ENCODE results near the gene TNFSF15. TPM values are rescaled to one million over a fixed set of nuclear protein-coding genes. Genes with fewer than 3 reads are reported as not detected.

The TNFSF15 gene
- total RNA-seq, 4 donors from 2014 or later: 0.16 to 1.4 (median 0.40) TPM

DNA sequence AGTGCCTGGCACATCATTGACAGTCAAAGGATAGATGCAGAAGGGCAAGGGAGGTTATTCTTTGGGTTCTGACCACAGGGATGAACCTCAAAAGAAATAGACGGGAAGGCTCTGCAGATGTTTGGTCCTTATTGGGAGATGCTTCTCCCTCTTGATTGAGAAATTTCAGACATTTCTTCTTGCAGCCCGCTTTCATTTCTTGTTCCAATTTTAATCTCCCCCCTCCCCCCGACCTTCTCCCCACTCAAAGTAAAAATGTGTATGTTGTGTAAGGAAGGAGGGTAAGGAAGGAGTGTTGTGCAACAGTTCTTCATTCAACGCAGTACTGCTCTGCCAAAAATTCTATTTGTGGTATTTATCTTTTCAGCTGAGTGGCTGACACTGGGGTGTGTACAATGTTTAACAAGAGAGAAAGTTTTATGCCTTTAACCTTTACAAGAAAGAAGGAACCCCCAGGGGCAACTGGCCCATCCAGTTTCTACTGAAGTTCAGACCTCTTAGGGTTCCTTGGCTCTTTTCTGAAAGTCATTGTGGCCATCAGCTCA lies 46.3 kb upstream of the TNFSF15 start:
- peaks cover 9% of the 10 kb centered on the region for H3K4me1 ChIP-seq
- WGBS: 45% methylated on average over 4 of the region's 4 CpGs
- H3K27me3 ChIP-seq: no peaks in the 10 kb centered on the region
- no peak for DNase-seq (ENCODE audit: low spot score in 2 of 2)
- TF ChIP-seq EP300 (IDR thresholded peaks at IDR 0.05): no peak
- no peak for TF ChIP-seq POLR2AphosphoS5 (IDR thresholded peaks at IDR 0.05)
- no peak for TF ChIP-seq CTCF (IDR thresholded peaks at IDR 0.05)
- no peak for TF ChIP-seq POLR2A (IDR thresholded peaks at IDR 0.05)
- no peaks in the 10 kb centered on the region for H3K9me3 ChIP-seq
- no peak overlapping the region for H3K27ac ChIP-seq
- H3K4me3 ChIP-seq: no peak overlapping the region
- H3K36me3 ChIP-seq: no peaks in the 10 kb centered on the region

- Histone ChIP-seq H3K27ac (no peak overlapping the region), H3K36me3 (no peaks in the 10 kb centered on the region), H3K4me1 (peaks cover 9% of the 10 kb centered on the region), H3K9me3 (no peaks in the 10 kb centered on the region), H3K4me3 (no peak overlapping the region), H3K27me3 (no peaks in the 10 kb centered on the region)
- WGBS: 82% methylated on average over 3 of the region's 3 CpGs
- DNase-seq (ENCODE audit: low spot score in 2 of 2): no peak
- TF ChIP-seq EP300 (IDR thresholded peaks at IDR 0.05) (no peak), CTCF (IDR thresholded peaks at IDR 0.05) (no peak), POLR2AphosphoS5 (IDR thresholded peaks at IDR 0.05) (no peak), POLR2A (IDR thresholded peaks at IDR 0.05) (no peak)
These were observed 45.5 kb upstream of the TNFSF15 start for GRCh38 chr9:114851306-114851705.

DNA sequence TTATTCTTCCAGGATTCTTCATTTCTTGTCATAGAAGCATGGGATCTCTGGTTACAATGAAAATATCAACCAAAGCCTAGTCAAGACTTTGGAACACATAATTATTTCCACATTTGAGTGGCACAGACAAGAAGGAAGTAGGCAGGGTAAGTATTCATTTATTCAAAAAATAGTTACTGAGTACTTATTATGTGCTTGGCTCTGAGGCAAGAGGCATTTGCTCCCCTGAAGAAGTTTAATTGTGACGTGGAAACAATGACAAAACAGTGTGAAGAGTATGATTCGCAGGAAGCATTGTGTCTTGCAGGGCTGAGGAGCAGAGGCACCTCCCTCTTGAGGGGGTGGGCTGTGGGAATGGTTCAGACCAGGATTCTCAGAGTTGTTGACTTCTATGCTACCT lies 45.0 kb upstream of the TNFSF15 start:
- 48% methylated on average over 2 of the region's 2 CpGs for WGBS
- H3K4me1 ChIP-seq: peaks cover 9% of the 10 kb centered on the region
- H3K27ac ChIP-seq: no peak overlapping the region
- H3K4me3 ChIP-seq: no peak overlapping the region
- DNase-seq (ENCODE audit: low spot score in 2 of 2): no peak
- no peak for TF ChIP-seq POLR2AphosphoS5 (IDR thresholded peaks at IDR 0.05)
- no peak for TF ChIP-seq POLR2A (IDR thresholded peaks at IDR 0.05)
- no peak for TF ChIP-seq CTCF (IDR thresholded peaks at IDR 0.05)
- no peak for TF ChIP-seq EP300 (IDR thresholded peaks at IDR 0.05)
- no peaks in the 10 kb centered on the region for H3K27me3 ChIP-seq
- no peaks in the 10 kb centered on the region for H3K36me3 ChIP-seq
- no peaks in the 10 kb centered on the region for H3K9me3 ChIP-seq

- Histone ChIP-seq H3K36me3 (no peaks in the 10 kb centered on the region), H3K27me3 (no peaks in the 10 kb centered on the region), H3K9me3 (no peaks in the 10 kb centered on the region), H3K4me3 (no peak overlapping the region), H3K4me1 (peaks cover 9% of the 10 kb centered on the region), H3K27ac (peak overlapping the region; percentile 42)
- 32% methylated on average over 2 of the region's 2 CpGs for WGBS
- DNase-seq (ENCODE audit: low spot score in 2 of 2): no peak
- TF ChIP-seq POLR2AphosphoS5 (IDR thresholded peaks at IDR 0.05) (no peak), EP300 (IDR thresholded peaks at IDR 0.05) (no peak), POLR2A (IDR thresholded peaks at IDR 0.05) (no peak), CTCF (IDR thresholded peaks at IDR 0.05) (no peak)
These were observed 43.6 kb upstream of the TNFSF15 start for GRCh38 chr9:114849450-114849849.

GRCh38 chr9:114847492-114848417 lies 41.9 kb upstream of the TNFSF15 start:
- TF ChIP-seq CTCF (IDR thresholded peaks at IDR 0.05): no peak
- TF ChIP-seq POLR2AphosphoS5 (IDR thresholded peaks at IDR 0.05): no peak
- no peak for TF ChIP-seq EP300 (IDR thresholded peaks at IDR 0.05)
- TF ChIP-seq POLR2A (IDR thresholded peaks at IDR 0.05): no peak
- WGBS: 80% methylated on average over 4 of the region's 4 CpGs
- no peaks in the 10 kb centered on the region for H3K27me3 ChIP-seq
- H3K4me1 ChIP-seq: peaks cover 9% of the 10 kb centered on the region
- no peak for DNase-seq (ENCODE audit: low spot score in 2 of 2)
- no peak overlapping the region for H3K27ac ChIP-seq
- no peak overlapping the region for H3K4me3 ChIP-seq
- H3K9me3 ChIP-seq: no peaks in the 10 kb centered on the region
- H3K36me3 ChIP-seq: no peaks in the 10 kb centered on the region
